Activated CD4-positive, alpha-beta T cell treated with anti-CD3 and anti-CD28 coated beads, Interleukin-2, amount 50 U/mL, for 16 hours (primary cell): ENCODE measurements around the gene LUZP1.
A peak's percentile ranks its signal among the peaks of the same experiment; 100 is the strongest.

ENCODE experiments used
- DNase-seq: peaks from one replicate; pipeline ENCODE4 v3.0.0-alpha.2; 2020

Gene LUZP1

GRCh38 chr1:23114424-23115079 is 54.1 kb downstream of the LUZP1 start:
- DNase-seq, result no peak

DNA sequence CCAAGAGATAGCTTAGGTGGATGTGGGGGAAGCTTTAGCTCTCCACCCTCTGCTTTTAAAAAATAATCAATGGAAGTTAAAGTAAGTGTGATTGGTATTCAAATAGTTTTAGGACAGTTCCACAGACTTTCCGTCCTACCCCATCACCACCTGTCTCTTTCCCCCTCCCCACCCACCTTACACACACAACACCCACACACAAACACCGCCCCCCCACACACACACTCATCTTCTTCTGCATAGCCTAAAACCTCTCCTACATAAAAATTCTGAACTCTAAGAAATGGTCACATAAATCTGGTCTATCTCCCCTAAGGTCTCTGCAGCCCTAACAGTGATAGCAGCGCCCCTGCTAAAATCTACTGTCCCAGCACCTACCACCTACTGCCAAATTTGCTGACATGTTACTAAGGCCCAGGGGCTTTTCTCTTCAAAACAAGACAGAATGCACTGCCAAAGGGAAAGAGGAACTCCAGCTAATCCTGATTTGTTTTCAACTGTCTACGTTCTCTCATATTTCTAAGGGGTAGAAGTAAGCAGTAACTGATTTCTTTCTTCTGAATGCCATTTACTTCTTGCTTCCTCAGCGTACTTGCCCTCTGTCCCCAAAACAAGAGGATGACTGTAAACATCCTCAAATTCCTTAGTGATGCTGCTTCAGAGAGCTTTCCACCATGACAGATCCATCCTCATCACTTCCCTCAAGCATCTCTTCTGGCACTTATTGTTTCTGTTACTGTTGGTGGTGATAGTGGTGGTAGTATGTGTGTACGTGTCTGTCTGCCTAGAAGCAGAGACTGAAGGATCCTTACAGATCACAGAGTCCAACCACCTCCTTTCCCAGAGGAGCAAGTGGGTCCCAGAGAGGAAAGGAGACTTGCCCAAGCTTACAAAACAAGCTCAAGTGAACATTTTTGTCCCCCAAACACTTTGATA is 56.8 kb downstream of the LUZP1 start:
- DNase-seq, result no peak

GRCh38 chr1:23110391-23110790 is 58.3 kb downstream of the LUZP1 start:
- no peak for DNase-seq

- DNase-seq, result peak; percentile 46
Observed at GRCh38 chr1:23108918-23109533, 59.6 kb downstream of the LUZP1 start.

DNA sequence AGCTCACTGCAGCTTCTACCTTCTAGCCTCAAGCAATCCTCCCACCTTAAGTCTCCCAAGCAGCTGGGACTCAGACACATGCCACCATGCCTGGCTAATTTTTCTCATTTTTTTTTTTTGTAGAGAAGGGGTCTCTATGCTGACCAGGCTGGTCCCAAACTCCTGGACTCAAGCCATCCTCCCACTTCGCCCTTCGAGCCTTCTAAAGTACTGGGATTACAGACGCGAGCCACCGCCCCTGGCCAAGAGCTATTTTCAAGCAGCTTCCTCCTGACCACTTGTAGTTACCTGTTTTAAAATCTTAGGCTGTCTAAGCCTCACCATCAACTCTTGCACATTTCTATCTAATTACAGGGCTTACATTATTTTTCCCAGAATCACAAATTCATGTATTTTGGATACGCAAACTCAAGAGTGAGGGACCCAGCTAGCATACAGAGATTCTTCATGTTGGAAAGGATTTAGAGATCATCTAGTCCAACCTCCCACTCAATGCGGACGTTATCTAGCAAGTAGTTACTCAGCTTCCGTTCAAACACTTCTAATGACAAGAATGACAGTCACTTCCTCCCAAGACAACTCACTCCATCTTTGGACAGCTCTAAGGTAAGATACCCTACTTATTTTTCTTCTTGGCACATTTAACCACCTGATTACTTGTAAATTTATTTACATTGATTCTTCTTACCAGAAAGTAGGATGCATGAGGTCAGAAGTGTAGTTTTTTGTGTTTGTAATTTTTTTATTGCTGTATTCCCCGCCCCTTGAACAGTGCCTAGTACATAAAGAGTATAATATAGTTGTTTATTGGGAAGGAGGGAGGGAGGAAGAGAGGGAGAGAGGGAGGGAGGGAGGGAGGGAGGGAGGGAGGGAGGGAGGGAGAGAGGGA is 65.4 kb downstream of the LUZP1 start:
- DNase-seq, result peak; percentile 76

DNA sequence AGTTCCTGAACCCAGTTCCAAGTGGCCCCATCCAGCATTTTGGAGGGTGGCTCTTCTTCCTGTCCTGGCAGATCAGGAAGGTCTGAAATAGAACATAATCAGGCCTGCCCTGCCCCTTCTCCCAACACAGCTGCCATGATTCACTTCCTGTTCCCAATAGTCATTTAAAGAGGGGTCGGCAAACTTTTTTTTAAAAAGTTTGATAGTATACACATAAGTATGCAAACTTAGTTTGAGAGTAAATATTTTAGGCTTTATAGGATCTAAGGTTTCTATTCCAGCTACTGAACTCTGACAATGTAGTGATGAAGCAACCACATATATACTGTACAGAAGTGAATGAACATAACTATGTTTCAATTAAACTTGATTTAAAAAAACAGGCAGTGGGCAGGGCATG is 66.4 kb downstream of the LUZP1 start:
- no peak for DNase-seq

DNA sequence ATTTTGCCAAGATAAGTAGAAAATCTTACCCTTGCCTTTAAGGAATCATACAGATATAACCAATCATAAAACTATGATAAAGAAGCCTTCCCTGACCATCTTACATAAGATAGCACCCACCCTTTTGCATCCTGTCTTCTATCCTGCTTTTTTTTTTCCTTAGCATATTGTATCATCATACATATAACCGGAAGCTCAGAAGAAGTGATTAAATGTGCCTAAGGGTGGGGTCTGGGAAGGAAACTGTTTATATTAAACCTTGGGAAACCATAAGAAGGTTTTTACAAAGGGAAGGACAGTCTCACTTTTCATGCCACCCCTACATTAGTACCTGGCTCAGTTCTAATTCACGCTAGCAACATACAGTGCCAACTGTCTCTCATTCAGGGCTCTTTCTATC is 66.8 kb downstream of the LUZP1 start:
- no peak for DNase-seq

DNA sequence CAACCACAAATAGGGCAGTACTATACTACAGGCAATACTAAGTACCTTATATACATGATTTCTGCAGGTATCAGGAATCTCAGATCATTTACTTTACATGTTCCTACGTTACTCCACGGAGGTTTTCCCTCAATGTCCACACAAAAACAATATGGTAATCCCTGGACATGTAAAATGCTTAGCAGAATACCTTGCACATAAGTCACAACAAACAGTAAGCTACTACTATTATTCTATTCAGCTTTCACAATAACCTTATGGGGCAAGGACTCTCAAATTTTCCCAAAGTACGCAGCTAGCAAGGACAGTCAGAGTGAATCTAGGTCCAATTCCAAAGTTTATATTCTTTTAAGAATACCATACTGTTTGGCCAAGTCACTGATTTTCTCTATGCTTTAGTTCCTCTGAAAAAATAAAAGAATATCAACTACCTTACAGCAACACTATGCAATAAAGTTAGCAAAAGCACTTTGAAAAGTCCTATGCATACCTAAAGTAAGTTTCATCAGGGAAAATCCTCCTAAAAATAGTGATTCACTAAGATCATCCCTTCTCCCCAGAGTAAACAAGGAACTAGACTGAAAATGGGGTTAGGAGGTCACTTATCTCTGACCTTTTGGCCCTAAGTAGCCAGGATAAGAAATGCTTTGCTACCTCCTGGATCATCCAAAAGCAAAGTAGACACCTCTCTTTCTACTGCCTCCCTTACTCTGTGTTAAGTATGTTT is 67.4 kb downstream of the LUZP1 start:
- no peak for DNase-seq

DNA sequence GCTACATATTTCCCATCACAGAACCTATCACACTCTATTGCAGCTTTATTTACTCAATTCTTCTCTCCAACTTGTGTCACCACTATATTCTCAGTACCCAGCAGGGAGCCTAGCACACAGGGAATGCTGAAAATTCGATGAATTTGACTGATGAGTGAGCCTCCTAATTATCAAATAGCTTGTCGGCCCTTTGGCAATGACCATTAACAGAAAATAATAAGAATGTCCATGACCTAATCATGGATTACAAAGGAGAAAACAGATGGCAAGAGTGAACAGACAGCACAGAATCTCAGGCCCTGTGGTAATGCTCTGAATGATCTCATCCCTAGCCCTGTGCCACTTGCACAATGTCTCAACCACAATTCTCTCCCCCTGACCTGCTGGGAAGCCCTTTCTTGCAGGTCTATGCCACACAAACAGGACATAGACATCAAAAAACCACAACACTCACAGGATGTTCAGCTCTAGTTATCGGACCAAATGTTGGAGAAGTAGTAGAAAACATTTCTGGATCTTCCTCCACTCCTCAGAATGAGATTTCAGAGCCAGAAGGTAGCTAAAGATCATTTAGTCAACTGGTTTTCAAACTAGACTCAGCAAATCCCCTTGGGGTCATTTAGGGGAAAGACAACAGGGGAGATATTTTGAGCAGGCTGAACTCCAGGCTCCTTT is 68.4 kb downstream of the LUZP1 start:
- peak; percentile 81 for DNase-seq

DNA sequence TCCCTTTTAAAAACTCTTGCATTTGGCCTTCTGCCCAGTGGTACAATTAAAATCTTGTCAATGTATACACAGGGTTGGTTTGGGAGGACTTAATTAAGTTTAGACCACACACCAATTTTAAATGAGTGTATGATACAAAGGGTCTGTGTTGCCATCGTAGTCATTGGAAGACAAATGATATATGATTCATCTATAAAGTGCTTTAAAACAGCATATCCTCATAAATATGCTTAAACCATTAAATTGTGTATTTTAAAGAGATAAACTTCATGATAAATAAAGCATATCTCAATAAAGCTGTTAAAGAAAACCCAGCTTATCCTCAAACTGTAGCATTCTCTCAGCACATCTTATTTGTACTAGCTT is 69.5 kb downstream of the LUZP1 start:
- DNase-seq, result no peak

DNA sequence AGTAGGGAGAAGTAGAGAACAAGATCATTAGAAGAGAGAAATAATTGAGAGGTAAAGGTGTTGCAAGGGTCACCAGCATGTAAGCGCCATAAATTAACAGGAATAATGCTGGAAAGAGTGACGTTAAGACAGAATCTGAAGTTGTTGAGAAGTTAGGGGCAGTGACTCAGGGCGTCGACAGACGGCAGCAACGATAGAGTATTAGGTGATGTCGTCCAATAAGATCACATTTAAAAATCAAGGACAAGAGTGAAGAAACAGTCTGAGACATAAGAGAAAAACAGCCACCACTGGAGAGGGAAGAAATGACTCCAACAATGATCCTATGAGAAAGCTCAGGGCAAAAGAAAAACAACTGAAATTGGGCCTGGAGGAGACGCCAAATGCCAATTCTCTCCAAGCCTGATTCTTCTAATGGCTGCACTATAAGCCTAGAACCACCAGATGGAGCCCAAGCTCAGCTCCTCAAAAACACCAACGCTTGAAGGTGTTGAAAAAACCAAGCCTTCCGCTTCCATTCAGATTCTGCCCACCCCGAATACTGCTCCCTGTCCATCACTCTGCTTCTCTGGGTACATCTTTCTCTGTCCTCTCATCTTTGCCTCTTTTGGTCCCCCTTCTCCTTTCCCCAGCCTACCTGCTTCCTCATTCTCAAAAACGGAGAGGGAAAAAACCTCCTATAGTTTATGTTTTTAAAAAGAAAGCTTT is 70.0 kb downstream of the LUZP1 start:
- peak; percentile 68 for DNase-seq

- no peak for DNase-seq
Observed at GRCh38 chr1:23097316-23097715, 71.3 kb downstream of the LUZP1 start.

- DNase-seq, result no peak
Observed at GRCh38 chr1:23092447-23092846, 76.2 kb downstream of the LUZP1 start.

- DNase-seq, result no peak
Observed at GRCh38 chr1:23091545-23091944, 77.1 kb downstream of the LUZP1 start.

GRCh38 chr1:23090056-23090455 is 78.6 kb downstream of the LUZP1 start:
- no peak for DNase-seq

- no peak for DNase-seq
Observed at GRCh38 chr1:23088027-23088426, 80.6 kb downstream of the LUZP1 start.

- no peak for DNase-seq
Observed at GRCh38 chr1:23085696-23086095, 83.0 kb downstream of the LUZP1 start.

DNA sequence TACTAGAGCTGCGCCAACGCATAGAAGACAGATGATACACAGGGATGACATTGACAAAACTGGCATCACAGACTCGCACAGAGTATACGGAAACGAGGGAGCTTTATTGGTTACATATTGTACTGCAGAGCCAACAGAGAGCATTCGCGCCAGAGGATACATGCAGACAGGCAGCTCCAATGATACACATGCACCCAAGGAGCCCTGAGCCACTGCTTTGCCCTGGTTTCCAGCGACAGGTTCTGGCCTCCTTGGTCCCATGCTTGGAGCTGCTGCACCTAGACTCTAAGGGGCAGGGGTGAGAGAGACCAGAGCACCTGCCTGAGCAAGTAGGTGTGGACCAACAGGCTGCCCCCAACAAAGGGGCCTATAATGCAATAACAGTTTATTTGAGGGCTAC is 83.8 kb downstream of the LUZP1 start:
- no peak for DNase-seq

- DNase-seq, result no peak
Observed at GRCh38 chr1:23083714-23084480, 84.8 kb downstream of the LUZP1 start.

DNA sequence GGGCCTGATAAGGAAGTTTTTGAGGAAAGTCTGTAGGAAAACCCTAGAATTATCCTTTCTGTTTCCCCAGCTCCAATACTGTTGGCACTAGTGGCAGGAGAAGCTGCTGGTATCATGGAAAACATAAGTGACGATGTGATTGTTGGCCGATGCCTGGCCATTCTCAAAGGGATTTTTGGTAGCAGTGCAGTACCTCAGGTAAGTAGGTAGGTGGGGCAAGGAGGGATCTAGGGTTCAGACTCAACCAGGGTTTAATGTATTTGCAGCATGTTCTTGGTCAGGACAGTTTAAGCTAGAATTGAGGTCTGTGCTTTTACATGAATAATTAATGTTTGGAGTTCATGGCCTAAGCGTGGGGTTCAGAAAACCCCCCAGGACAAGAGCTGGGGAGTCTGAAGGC is 87.3 kb downstream of the LUZP1 start:
- no peak for DNase-seq
